H1 (cell line): Measurements from ENCODE around the gene PFDN6. TPM values are rescaled to one million over a fixed set of nuclear protein-coding genes. Genes with fewer than 3 reads are reported as not detected.

Experiments used
- CTCF ChIA-PET: fragments of 300-600 bp; sonication (Branson Sonifier 250); formaldehyde crosslinking; loops from one replicate; lab custom pipeline; 2021; ENCODE audit not compliant: partially characterized antibody; lab: Charles Lee
- POLR2A ChIA-PET: fragments of 300-600 bp; sonication (Branson Sonifier 250); formaldehyde crosslinking; loops from one replicate; lab custom pipeline; 2021; ENCODE audit warnings: inconsistent platforms; ENCODE audit not compliant: partially characterized antibody; lab: Charles Lee
- DNase-seq, 2 experiments: peaks; one replicate each; pipeline versions ENCODE4 v3.0.0 to v3.0.0-alpha.2; 2010 to 2022; ENCODE audit warnings: low spot score in 2 of 2, low read depth in 1 of 2, mixed read lengths in 1 of 2
- FAIRE-seq: peaks from 2 replicates; lab custom pipeline; 2011; peaks lifted over from hg19 to GRCh38; lab: Jason Lieb, UNC
- H2AFZ ChIP-seq: 2 replicates; pipeline ENCODE4 v1.8.1; 2012; ENCODE audit warnings: low read length, inconsistent platforms
- H2AK5ac ChIP-seq: 2 replicates; pipeline ENCODE4 v1.6.1; 2013; ENCODE audit warnings: low read depth, low read length
- H2BK120ac ChIP-seq: replicated peaks from 2 replicates; pipeline ENCODE3; 2013; ENCODE audit warnings: low read depth, low read length, inconsistent platforms
- H2BK12ac ChIP-seq: 2 replicates; pipeline ENCODE4 v1.6.1; 2013; ENCODE audit warnings: low read depth, low read length
- H2BK15ac ChIP-seq: 2 replicates; pipeline ENCODE4 v1.6.1; 2013; ENCODE audit warnings: low read length
- H2BK20ac ChIP-seq: 2 replicates; pipeline ENCODE4 v1.6.1; 2013; ENCODE audit warnings: low read length
- H2BK5ac ChIP-seq: 2 replicates; pipeline ENCODE4 v1.6.1; 2013; ENCODE audit warnings: low read depth, low read length
- H3K14ac ChIP-seq: 2 replicates; pipeline ENCODE4 v1.6.1; 2013; ENCODE audit warnings: inconsistent platforms; ENCODE audit not compliant: insufficient read length
- H3K18ac ChIP-seq: 2 replicates; pipeline ENCODE4 v1.6.1; 2013; ENCODE audit warnings: low read length; ENCODE audit errors: extremely low read depth
- H3K23ac ChIP-seq: 2 replicates; pipeline ENCODE4 v1.6.1; 2013; ENCODE audit warnings: inconsistent platforms; ENCODE audit not compliant: insufficient read length
- H3K23me2 ChIP-seq: 2 replicates; pipeline ENCODE4 v1.6.1; 2013; ENCODE audit warnings: low read depth, low read length
- H3K27ac ChIP-seq: 2 replicates; pipeline ENCODE4 v1.6.1; 2011; ENCODE audit warnings: low read depth, low read length, inconsistent platforms
- H3K27me3 ChIP-seq, 4 experiments: replicated peaks in 1 of 4; 1 replicate in 1 of 4; 2 replicates in 3 of 4; pipeline versions ENCODE4 v1.6.1 to v1.8.1; 2011 to 2013; ENCODE audit warnings: low read length in 3 of 4, mild to moderate bottlenecking in 3 of 4, inconsistent platforms in 2 of 4, mixed read lengths in 2 of 4, moderate library complexity in 1 of 4; ENCODE audit not compliant: control insufficient read depth in 3 of 4, insufficient read depth in 3 of 4; ENCODE audit errors: extremely low read depth in 1 of 4
- H3K36me3 ChIP-seq, 4 experiments: 2 replicates each; pipeline versions ENCODE4 v1.6.1 to v1.8.1; 2011 to 2013; ENCODE audit warnings: mild to moderate bottlenecking in 4 of 4, low read length in 3 of 4, moderate library complexity in 2 of 4, control low read depth in 1 of 4, inconsistent platforms in 1 of 4; ENCODE audit not compliant: insufficient read depth in 4 of 4, control insufficient read depth in 2 of 4
- H3K4ac ChIP-seq: replicated peaks from 2 replicates; pipeline ENCODE3; 2013; ENCODE audit warnings: low read length, low read depth, mixed read lengths, inconsistent platforms; ENCODE audit not compliant: insufficient read length
- H3K4me1 ChIP-seq, 4 experiments: replicated peaks in 1 of 4; 1 replicate in 1 of 4; 2 replicates in 3 of 4; pipeline versions ENCODE4 v1.6.1 to v1.8.1; 2011 to 2013; ENCODE audit warnings: low read length in 3 of 4, inconsistent platforms in 2 of 4, mixed read lengths in 1 of 4; ENCODE audit not compliant: insufficient read depth in 4 of 4, control insufficient read depth in 3 of 4
- H3K4me2 ChIP-seq, 2 experiments: 2 replicates each; pipeline versions ENCODE4 v1.6.1 to v1.8.1; 2011 to 2013; ENCODE audit warnings: low read depth in 2 of 2, low read length in 2 of 2, control low read depth in 1 of 2, inconsistent platforms in 1 of 2, mild to moderate bottlenecking in 1 of 2; ENCODE audit not compliant: insufficient read depth in 1 of 2
- H3K4me3 ChIP-seq, 4 experiments: fragments of 200-600, 300-600 bp in 1 of 4; sonication (generic), shearing (Covaris generic), sonication (Bioruptor Twin) in 1 of 4; 2 replicates each; pipeline versions ENCODE4 v1.5.1 to v1.8.1; 2011 to 2016; ENCODE audit warnings: low read length in 4 of 4, low read depth in 3 of 4, control low read depth in 2 of 4, inconsistent platforms in 2 of 4, mild to moderate bottlenecking in 2 of 4, mixed read lengths in 1 of 4, moderate library complexity in 1 of 4; ENCODE audit not compliant: insufficient read depth in 2 of 4; ENCODE audit errors: extremely low read depth in 1 of 4
- H3K56ac ChIP-seq: replicated peaks from 2 replicates; pipeline ENCODE3; 2013; ENCODE audit warnings: low read depth, mild to moderate bottlenecking, mixed read lengths, low read length, inconsistent platforms; ENCODE audit not compliant: insufficient read length
- H3K79me1 ChIP-seq: 2 replicates; pipeline ENCODE4 v1.6.1; 2013; ENCODE audit warnings: low read depth, low read length, control low read depth
- H3K79me2 ChIP-seq, 2 experiments: 2 replicates each; pipeline versions ENCODE4 v1.6.1 to v1.8.1; 2012 to 2013; ENCODE audit warnings: low read length in 2 of 2, mild to moderate bottlenecking in 2 of 2, inconsistent platforms in 1 of 2; ENCODE audit not compliant: insufficient read depth in 2 of 2, control insufficient read depth in 1 of 2
- H3K9ac ChIP-seq, 4 experiments: replicated peaks in 1 of 4; 1 replicate in 1 of 4; 2 replicates in 3 of 4; pipeline versions ENCODE4 v1.6.1 to v1.8.1; 2011 to 2013; ENCODE audit warnings: low read depth in 3 of 4, low read length in 3 of 4, control low read depth in 2 of 4, mild to moderate bottlenecking in 2 of 4, moderate library complexity in 2 of 4, inconsistent platforms in 1 of 4; ENCODE audit errors: extremely low read depth in 1 of 4
- H3K9me3 ChIP-seq, 2 experiments: 2 replicates each; pipeline versions ENCODE4 v1.6.1 to v1.8.1; 2012 to 2013; ENCODE audit warnings: mild to moderate bottlenecking in 2 of 2, moderate library complexity in 2 of 2, control low read depth in 1 of 2, inconsistent platforms in 1 of 2, low read depth in 1 of 2, low read length in 1 of 2, mixed read lengths in 1 of 2; ENCODE audit not compliant: insufficient read depth in 2 of 2
- H4K20me1 ChIP-seq, 2 experiments: replicated peaks in 1 of 2; 2 replicates each; pipeline versions ENCODE3 to v1.8.1; 2011 to 2013; ENCODE audit warnings: inconsistent platforms in 2 of 2, low read length in 2 of 2, mild to moderate bottlenecking in 1 of 2; ENCODE audit not compliant: insufficient read depth in 2 of 2, control insufficient read depth in 1 of 2
- H4K5ac ChIP-seq: 2 replicates; pipeline ENCODE4 v1.6.1; 2013; ENCODE audit warnings: low read length, low read depth, mixed read lengths, inconsistent platforms; ENCODE audit not compliant: insufficient read length
- H4K8ac ChIP-seq: 2 replicates; pipeline ENCODE4 v1.8.0; 2013; ENCODE audit warnings: mild to moderate bottlenecking, moderate library complexity, low read length, inconsistent platforms; ENCODE audit not compliant: insufficient read depth; ENCODE audit errors: extremely low read depth
- H4K91ac ChIP-seq: replicated peaks from 2 replicates; pipeline ENCODE3; 2013; ENCODE audit warnings: low read length, mixed read lengths, inconsistent platforms; ENCODE audit not compliant: insufficient read length
- BCL11A ChIP-seq, 2 experiments: IDR thresholded peaks; one replicate each; pipeline ENCODE4 v1.6.1; 2011; ENCODE audit warnings: low read depth in 2 of 2, low read length in 2 of 2, mild to moderate bottlenecking in 2 of 2
- E2F6 ChIP-seq: IDR thresholded peaks from 2 replicates; pipeline ENCODE4 v1.6.1; 2012; ENCODE audit warnings: inconsistent platforms
- KDM1A ChIP-seq: fragments of 200-600, 300-600 bp; sonication (generic); IDR thresholded peaks from 2 replicates; pipeline ENCODE4 v1.7.1; 2016; ENCODE audit warnings: mild to moderate bottlenecking, low read length, borderline replicate concordance
- POLR2AphosphoS5 ChIP-seq: IDR thresholded peaks from 2 replicates; pipeline ENCODE4 v1.6.1; 2011; ENCODE audit warnings: low read depth, low read length
- SIRT6 ChIP-seq: IDR thresholded peaks from one replicate; pipeline ENCODE4 v1.7.1; 2012; ENCODE audit warnings: low read length, inconsistent platforms
- SP1 ChIP-seq: IDR thresholded peaks from 2 replicates; pipeline ENCODE4 v1.6.1; 2011; ENCODE audit warnings: low read depth, low read length
- SP2 ChIP-seq: IDR thresholded peaks from 2 replicates; pipeline ENCODE4 v1.6.1; 2012; ENCODE audit warnings: mild to moderate bottlenecking, low read length, inconsistent platforms
- TAF1 ChIP-seq: IDR thresholded peaks from 2 replicates; pipeline ENCODE4 v1.6.1; 2011; ENCODE audit warnings: mild to moderate bottlenecking, low read depth, low read length
- YY1 ChIP-seq: IDR thresholded peaks from 2 replicates; pipeline ENCODE4 v1.6.1; 2011; ENCODE audit warnings: low read depth, mild to moderate bottlenecking, low read length
- WGBS, 2 experiments: shearing (Covaris generic) in 1 of 2; methylation state at CpG; one replicate each; pipeline versions ENCODE4 v1.1.6 to v1.1.7; 2013 to 2015; ENCODE audit warnings: low lambda C conversion rate in 2 of 2, mixed read lengths in 2 of 2, inconsistent platforms in 1 of 2, low coverage in 1 of 2, missing lambda C conversion rate in 1 of 2; ENCODE audit not compliant: insufficient replicate concordance in 2 of 2, insufficient coverage in 1 of 2, insufficient read length in 1 of 2; ENCODE audit errors: extremely low coverage in 1 of 2, missing lambda C conversion rate in 1 of 2; 5-methylcytosine and 5-hydroxymethylcytosine counted together
- polyA plus RNA-seq, 7 experiments: library from polyadenylated mRNA; depleted of rRNA in 3 of 7; stranded (reverse) in 5 of 7; unstranded in 2 of 7; fragments of >200 nt in 5 of 7; fragments of 200-250 nt in 2 of 7; gene quantifications; 1 replicate in 5 of 7; 2 replicates in 1 of 7; 4 replicates in 1 of 7; pipeline versions ENCODE4 v1.2.1 to v1.2.3, GENCODE V29; 2011 to 2013; ENCODE audit warnings: missing spikeins in 2 of 7, mixed read lengths in 2 of 7
- total RNA-seq: library from RNA; stranded (reverse); fragmentation: NEBNext Ultra II Directional; extraction: Animal tissue kit (Norgen Biotek cat#: 25700); gene quantifications from 2 replicates; pipeline ENCODE4 v1.2.1, GENCODE V29; 2021
- TF ChIP-seq, protein P1 (sequence below): IDR thresholded peaks from 2 replicates; pipeline ENCODE4 v1.6.1; 2012; ENCODE audit warnings: inconsistent platforms
- TF ChIP-seq, protein P2 (sequence below): IDR thresholded peaks from 2 replicates; pipeline ENCODE4 v1.6.1; 2011; ENCODE audit warnings: low read depth, mild to moderate bottlenecking, low read length; ENCODE audit not compliant: insufficient read depth

The PFDN6 gene
- total and polyA plus RNA-seq, 2 of the 8 experiments (the other 6 are each of a cell fraction or from before 2014, with no cell fraction given), result 32.0 to 95.7 TPM

GRCh38 chr6:33297406-33297955 lies 8.1 kb downstream of the PFDN6 start:
- Histone ChIP-seq H3K79me1 (peaks cover 9% of the 10 kb centered on the region; the same call in 1 of the 2 replicates), H3K9ac (peak overlapping the region; percentile 54 to 72 (median 59)), H3K4me1 (peaks cover 0 to 6% (median 4%) of the 10 kb centered on the region in 4 experiments; a peak in 6 of 7 replicates), H3K36me3 (peaks cover 2 to 6% (median 3%) of the 10 kb centered on the region in 4 experiments; a peak in 5 of 8 replicates), H3K4me3 (peak overlapping the region; percentile 69 to 91 (median 73)), H4K91ac (peak overlapping the region; percentile 36), H2BK15ac (no peak overlapping the region), H3K18ac (peak overlapping the region; percentile 62), H2BK20ac (no peak overlapping the region), H4K8ac (peak overlapping the region; percentile 75; the same call in 1 of the 2 replicates), H3K27ac (peak overlapping the region; percentile 79), H3K4ac (no peak overlapping the region), H4K20me1 (peaks cover 0 to 5% of the 10 kb centered on the region in 2 experiments), H3K9me3 (no peaks in the 10 kb centered on the region), H3K4me2 (peak overlapping the region; percentile 34 to 98), H2AFZ (0 out of 2 replicates have a peak overlapping the region, but pooled peaks have one; percentile 71), H2BK120ac (no peak overlapping the region), H4K5ac (peak overlapping the region; percentile 55), H2BK12ac (0 out of 2 replicates have a peak overlapping the region, but pooled peaks have one; percentile 71), H3K23me2 (peaks cover 16% of the 10 kb centered on the region), H3K23ac (no peak overlapping the region), H3K56ac (peak overlapping the region; percentile 2), H3K27me3 (no peaks in the 10 kb centered on the region), H3K14ac (no peak overlapping the region), H2AK5ac (no peak overlapping the region), H2BK5ac (peak overlapping the region; percentile 69; the same call in 1 of the 2 replicates), H3K79me2 (peaks cover 0 to 25% of the 10 kb centered on the region in 2 experiments; a peak in 2 of 4 replicates)
- 3% methylated on average over 16 of the region's 16 CpGs; no CpG with 5 or more reads in 1 of the 2 experiments for WGBS, 2 experiments
- peak in 1 of 2 experiments; percentile 91 for DNase-seq
- ChIA-PET CTCF (interaction anchor here (0.6 to 6.2 kb wide), 10 partner anchors 8 to 364 kb away, joined by 3 to 77 read pairs (median 3); partner anchors contain the start of genes B3GALT4, CUTA, PFDN6 and WDR46), POLR2A (interaction anchor here (0.8 to 16.7 kb wide), 10 partner anchors 8 to 326 kb away, joined by 3 to 337 read pairs (median 12); partner anchors contain the start of genes B3GALT4, PFDN6, RPS18 and TAPBP)
- FAIRE-seq, result no peak
- no peak for TF ChIP-seq BCL11A (IDR thresholded peaks at IDR 0.05; ENCODE audit: low read depth in 2 of 2, low read length in 2 of 2)
- TF ChIP-seq, protein P1, sequence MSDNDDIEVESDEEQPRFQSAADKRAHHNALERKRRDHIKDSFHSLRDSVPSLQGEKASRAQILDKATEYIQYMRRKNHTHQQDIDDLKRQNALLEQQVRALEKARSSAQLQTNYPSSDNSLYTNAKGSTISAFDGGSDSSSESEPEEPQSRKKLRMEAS, result peak; percentile 61; the same call in 1 of the 2 replicates
- TF ChIP-seq SP1, result peak; percentile 26; the same call in 1 of the 2 replicates
- no peak for TF ChIP-seq SIRT6
- TF ChIP-seq, protein P2, sequence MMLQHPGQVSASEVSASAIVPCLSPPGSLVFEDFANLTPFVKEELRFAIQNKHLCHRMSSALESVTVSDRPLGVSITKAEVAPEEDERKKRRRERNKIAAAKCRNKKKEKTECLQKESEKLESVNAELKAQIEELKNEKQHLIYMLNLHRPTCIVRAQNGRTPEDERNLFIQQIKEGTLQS, result peak; percentile 70
- no peak for TF ChIP-seq E2F6
- TF ChIP-seq POLR2AphosphoS5, result no peak
- peak; percentile 29; the same call in 1 of the 2 replicates for TF ChIP-seq TAF1
- 0 out of 2 replicates have a peak, but pooled peaks have one; percentile 27 for TF ChIP-seq YY1
- no peak for TF ChIP-seq SP2
- TF ChIP-seq KDM1A, result no peak
